Epithelial cell of proximal tubule (primary cell): ENCODE measurements around the gene AFF1. TPM values are rescaled to one million over a fixed set of nuclear protein-coding genes. Genes with fewer than 3 reads are reported as not detected.

ENCODE experiments used
- DNase-seq: peaks from one replicate; pipeline ENCODE4 v3.0.0-alpha.2; 2011; ENCODE audit warnings: low read depth
- H3K4me3 ChIP-seq: 2 replicates; pipeline ENCODE4 v1.5.1; 2011; ENCODE audit warnings: low read depth, mild to moderate bottlenecking, low read length
- CTCF ChIP-seq: conservative IDR thresholded peaks from 2 replicates; pipeline ENCODE4 v1.5.1; 2012; ENCODE audit warnings: low read depth, mild to moderate bottlenecking, low read length
- total RNA-seq: library from RNA; depleted of rRNA; stranded (reverse); fragments of >200 nt; gene quantifications from 2 replicates; pipeline ENCODE4 v1.2.3, GENCODE V29; 2015

Gene AFF1
- total RNA-seq, 1 donor from 2014 or later = 12.5 TPM

GRCh38 chr4:87057835-87058355, 123.1 kb downstream of the AFF1 start:
- H3K4me3 ChIP-seq = no peak overlapping the region
- no peak for DNase-seq
- TF ChIP-seq CTCF = no peak

GRCh38 chr4:87058356-87059073, 123.7 kb downstream of the AFF1 start:
- peak; percentile 60 for TF ChIP-seq CTCF
- H3K4me3 ChIP-seq = no peak overlapping the region
- no peak for DNase-seq

GRCh38 chr4:87060957-87061356, 126.1 kb downstream of the AFF1 start:
- no peak overlapping the region for H3K4me3 ChIP-seq
- peak; percentile 70 for DNase-seq
- TF ChIP-seq CTCF = no peak

GRCh38 chr4:87065021-87065420, 130.2 kb downstream of the AFF1 start:
- DNase-seq = no peak
- no peak overlapping the region for H3K4me3 ChIP-seq
- no peak for TF ChIP-seq CTCF

- no peak for TF ChIP-seq CTCF
- no peak overlapping the region for H3K4me3 ChIP-seq
- no peak for DNase-seq
Observed at GRCh38 chr4:87066403-87067123, 131.8 kb downstream of the AFF1 start.

- DNase-seq = no peak
- H3K4me3 ChIP-seq = no peak overlapping the region
- no peak for TF ChIP-seq CTCF
Observed at GRCh38 chr4:87067124-87067885, 132.5 kb downstream of the AFF1 start.
